Erythroblast (primary cell): ENCODE measurements around the gene LMO1.

ENCODE experiments used
- GATA1 ChIP-seq: IDR thresholded peaks from 2 replicates; pipeline ENCODE4 v1.6.1; 2011; ENCODE audit warnings: low read depth, mild to moderate bottlenecking, control low read depth, low read length, moderate library complexity
- POLR2A ChIP-seq: IDR thresholded peaks from 2 replicates; pipeline ENCODE4 v1.6.1; 2011; ENCODE audit warnings: mild to moderate bottlenecking, low read length

- no peak for TF ChIP-seq POLR2A
- TF ChIP-seq GATA1 = no peak
Observed at GRCh38 chr11:8256271-8257002, 7.2 kb downstream of the LMO1 start.
